ENCODE measurements around the gene CASZ1.

CASZ1 gene

GRCh38 chr1:10773376-10773775 lies 23.1 kb downstream of the CASZ1 start:
- Mint-ChIP-seq H3K4me3 (no peak overlapping the region), H3K9me3 (no peaks in the 10 kb centered on the region), H3K4me1 (peaks cover 31% of the 10 kb centered on the region), H3K36me3 (ENCODE audit: low read depth) (no peaks in the 10 kb centered on the region), H3K27me3 (ENCODE audit: low read depth) (peaks cover 28% of the 10 kb centered on the region), H3K27ac (no peak overlapping the region)
- no peak for TF ChIP-seq CTCF (IDR thresholded peaks at IDR 0.05; ENCODE audit: unreplicated experiment in 3 of 3)

- Mint-ChIP-seq H3K9me3 (no peaks in the 10 kb centered on the region), H3K27me3 (ENCODE audit: low read depth) (peaks cover 28% of the 10 kb centered on the region), H3K4me1 (peaks cover 31% of the 10 kb centered on the region), H3K4me3 (no peak overlapping the region), H3K27ac (no peak overlapping the region), H3K36me3 (ENCODE audit: low read depth) (no peaks in the 10 kb centered on the region)
- no peak for TF ChIP-seq CTCF (IDR thresholded peaks at IDR 0.05; ENCODE audit: unreplicated experiment in 3 of 3)
These were observed 23.7 kb downstream of the CASZ1 start for GRCh38 chr1:10772711-10773110.

GRCh38 chr1:10771789-10772188 lies 24.7 kb downstream of the CASZ1 start:
- H3K27ac Mint-ChIP-seq: peak overlapping the region; percentile 1 to 31 (median 7)
- peak overlapping the region in 1 of 3 experiments; percentile 5 for H3K4me3 Mint-ChIP-seq
- no peaks in the 10 kb centered on the region for H3K9me3 Mint-ChIP-seq
- H3K27me3 Mint-ChIP-seq (ENCODE audit: low read depth): peaks cover 28% of the 10 kb centered on the region
- no peak for TF ChIP-seq CTCF (IDR thresholded peaks at IDR 0.05; ENCODE audit: unreplicated experiment in 3 of 3)
- H3K36me3 Mint-ChIP-seq (ENCODE audit: low read depth): no peaks in the 10 kb centered on the region
- H3K4me1 Mint-ChIP-seq: peaks cover 36% of the 10 kb centered on the region

GRCh38 chr1:10768552-10768951 lies 27.9 kb downstream of the CASZ1 start:
- peaks cover 22% of the 10 kb centered on the region for H3K27me3 Mint-ChIP-seq (ENCODE audit: low read depth)
- H3K4me1 Mint-ChIP-seq: peaks cover 38% of the 10 kb centered on the region
- no peaks in the 10 kb centered on the region for H3K9me3 Mint-ChIP-seq
- TF ChIP-seq CTCF (IDR thresholded peaks at IDR 0.05; ENCODE audit: unreplicated experiment in 3 of 3): no peak
- no peak overlapping the region for H3K27ac Mint-ChIP-seq
- H3K4me3 Mint-ChIP-seq: no peak overlapping the region
- no peaks in the 10 kb centered on the region for H3K36me3 Mint-ChIP-seq (ENCODE audit: low read depth)

GRCh38 chr1:10767282-10767681 lies 29.2 kb downstream of the CASZ1 start:
- Mint-ChIP-seq H3K4me3 (no peak overlapping the region), H3K4me1 (peaks cover 51% of the 10 kb centered on the region), H3K36me3 (ENCODE audit: low read depth) (no peaks in the 10 kb centered on the region), H3K27me3 (ENCODE audit: low read depth) (peaks cover 29% of the 10 kb centered on the region), H3K27ac (peak overlapping the region in 1 of 3 experiments; percentile 18), H3K9me3 (no peaks in the 10 kb centered on the region)
- TF ChIP-seq CTCF (IDR thresholded peaks at IDR 0.05; ENCODE audit: unreplicated experiment in 3 of 3): no peak

- Mint-ChIP-seq H3K27ac (peak overlapping the region in 1 of 3 experiments; percentile 47), H3K27me3 (ENCODE audit: low read depth) (peaks cover 20% of the 10 kb centered on the region), H3K4me1 (peaks cover 53% of the 10 kb centered on the region), H3K36me3 (ENCODE audit: low read depth) (no peaks in the 10 kb centered on the region), H3K4me3 (no peak overlapping the region), H3K9me3 (no peaks in the 10 kb centered on the region)
- TF ChIP-seq CTCF (IDR thresholded peaks at IDR 0.05; ENCODE audit: unreplicated experiment in 3 of 3): no peak
These were observed 30.5 kb downstream of the CASZ1 start for GRCh38 chr1:10765734-10766478.

All from nephron (organoid).